HUES6 (cell line): ENCODE data around the gene TMPRSS5.

ENCODE experiments used
- H3K27ac ChIP-seq: 2 replicates; pipeline ENCODE4 v1.7.0; 2013; ENCODE audit warnings: low read depth, mild to moderate bottlenecking, low read length, inconsistent platforms
- H3K27me3 ChIP-seq: 2 replicates; pipeline ENCODE4 v1.6.1; 2013; ENCODE audit warnings: low read length; ENCODE audit not compliant: control insufficient read depth, insufficient read depth
- H3K36me3 ChIP-seq: 2 replicates; pipeline ENCODE4 v1.6.1; 2013; ENCODE audit warnings: low read length; ENCODE audit not compliant: control insufficient read depth, insufficient read depth
- H3K4me1 ChIP-seq: 2 replicates; pipeline ENCODE4 v1.6.1; 2013; ENCODE audit warnings: low read length; ENCODE audit not compliant: control insufficient read depth, insufficient read depth
- H3K4me3 ChIP-seq: 2 replicates; pipeline ENCODE4 v1.5.1; 2013; ENCODE audit warnings: low read depth, low read length
- H3K9ac ChIP-seq: one replicate; pipeline ENCODE4 v1.6.1; 2013; ENCODE audit warnings: mild to moderate bottlenecking, low read length
- H3K9me3 ChIP-seq: 2 replicates; pipeline ENCODE4 v1.6.1; 2013; ENCODE audit warnings: low read depth, low read length; ENCODE audit not compliant: control insufficient read depth, insufficient read depth

The TMPRSS5 gene

GRCh38 chr11:113705871-113706655, at the start of gene TMPRSS5:
Gene TMPRSS5, minus strand, starts transcription at chr11:113706308. Its CDS starts 84 bp downstream, at chr11:113706224.
- Histone ChIP-seq H3K4me1 (peaks cover 8% of the 10 kb centered on the region; the same call in 1 of the 2 replicates), H3K9ac (no peak within 1 kb of the TSS), H3K4me3 (no peak within 1 kb of the TSS), H3K9me3 (peaks cover 13% of the 10 kb centered on the region), H3K36me3 (no peaks in the 10 kb centered on the region), H3K27me3 (no peaks in the 10 kb centered on the region), H3K27ac (no peak within 1 kb of the TSS)

GRCh38 chr11:113752932-113753331, 46.8 kb upstream of the TMPRSS5 start:
- H3K9me3 ChIP-seq, result no peaks in the 10 kb centered on the region
- H3K27me3 ChIP-seq, result no peaks in the 10 kb centered on the region
- H3K4me1 ChIP-seq, result no peaks in the 10 kb centered on the region
- H3K4me3 ChIP-seq, result no peak overlapping the region
- peaks cover 61% of the 10 kb centered on the region for H3K36me3 ChIP-seq
- no peak overlapping the region for H3K27ac ChIP-seq
- H3K9ac ChIP-seq, result no peak overlapping the region

GRCh38 chr11:113736323-113736722, 30.2 kb upstream of the TMPRSS5 start:
- Histone ChIP-seq H3K4me1 (no peaks in the 10 kb centered on the region), H3K27ac (no peak overlapping the region), H3K4me3 (no peak overlapping the region), H3K36me3 (peaks cover 78% of the 10 kb centered on the region), H3K9ac (no peak overlapping the region), H3K9me3 (no peaks in the 10 kb centered on the region), H3K27me3 (no peaks in the 10 kb centered on the region)

- H3K27me3 ChIP-seq, result no peaks in the 10 kb centered on the region
- H3K9ac ChIP-seq, result no peak overlapping the region
- no peak overlapping the region for H3K4me3 ChIP-seq
- H3K36me3 ChIP-seq, result peaks cover 37% of the 10 kb centered on the region
- H3K27ac ChIP-seq, result no peak overlapping the region
- no peaks in the 10 kb centered on the region for H3K4me1 ChIP-seq
- no peaks in the 10 kb centered on the region for H3K9me3 ChIP-seq
Observed at GRCh38 chr11:113732092-113732491, 26.0 kb upstream of the TMPRSS5 start.

GRCh38 chr11:113730887-113731726, 25.0 kb upstream of the TMPRSS5 start:
- Histone ChIP-seq H3K9me3 (no peaks in the 10 kb centered on the region), H3K9ac (no peak overlapping the region), H3K36me3 (peaks cover 28% of the 10 kb centered on the region), H3K4me1 (no peaks in the 10 kb centered on the region), H3K4me3 (no peak overlapping the region), H3K27ac (no peak overlapping the region), H3K27me3 (no peaks in the 10 kb centered on the region)

- H3K9ac ChIP-seq, result no peak overlapping the region
- H3K27me3 ChIP-seq, result no peaks in the 10 kb centered on the region
- H3K4me1 ChIP-seq, result no peaks in the 10 kb centered on the region
- H3K4me3 ChIP-seq, result no peak overlapping the region
- no peak overlapping the region for H3K27ac ChIP-seq
- H3K36me3 ChIP-seq, result peaks cover 20% of the 10 kb centered on the region
- no peaks in the 10 kb centered on the region for H3K9me3 ChIP-seq
Observed at GRCh38 chr11:113729456-113729855, 23.3 kb upstream of the TMPRSS5 start.

GRCh38 chr11:113728814-113729213, 22.7 kb upstream of the TMPRSS5 start:
- Histone ChIP-seq H3K36me3 (peaks cover 13% of the 10 kb centered on the region; the same call in 1 of the 2 replicates), H3K4me3 (no peak overlapping the region), H3K27me3 (no peaks in the 10 kb centered on the region), H3K9me3 (no peaks in the 10 kb centered on the region), H3K4me1 (no peaks in the 10 kb centered on the region), H3K27ac (no peak overlapping the region), H3K9ac (no peak overlapping the region)

- Histone ChIP-seq H3K4me1 (no peaks in the 10 kb centered on the region), H3K9ac (no peak overlapping the region), H3K27ac (no peak overlapping the region), H3K9me3 (no peaks in the 10 kb centered on the region), H3K4me3 (no peak overlapping the region), H3K27me3 (no peaks in the 10 kb centered on the region), H3K36me3 (no peaks in the 10 kb centered on the region)
Observed at GRCh38 chr11:113725913-113726312, 19.8 kb upstream of the TMPRSS5 start.

GRCh38 chr11:113725407-113725806, 19.3 kb upstream of the TMPRSS5 start:
- Histone ChIP-seq H3K27me3 (no peaks in the 10 kb centered on the region), H3K27ac (no peak overlapping the region), H3K4me3 (no peak overlapping the region), H3K9ac (no peak overlapping the region), H3K4me1 (no peaks in the 10 kb centered on the region), H3K36me3 (no peaks in the 10 kb centered on the region), H3K9me3 (no peaks in the 10 kb centered on the region)

GRCh38 chr11:113724778-113725177, 18.7 kb upstream of the TMPRSS5 start:
- H3K9ac ChIP-seq, result no peak overlapping the region
- no peaks in the 10 kb centered on the region for H3K27me3 ChIP-seq
- H3K27ac ChIP-seq, result no peak overlapping the region
- H3K4me3 ChIP-seq, result no peak overlapping the region
- H3K36me3 ChIP-seq, result no peaks in the 10 kb centered on the region
- no peaks in the 10 kb centered on the region for H3K9me3 ChIP-seq
- no peaks in the 10 kb centered on the region for H3K4me1 ChIP-seq

- no peak overlapping the region for H3K4me3 ChIP-seq
- H3K4me1 ChIP-seq, result no peaks in the 10 kb centered on the region
- H3K9ac ChIP-seq, result no peak overlapping the region
- H3K9me3 ChIP-seq, result no peaks in the 10 kb centered on the region
- H3K27ac ChIP-seq, result no peak overlapping the region
- no peaks in the 10 kb centered on the region for H3K27me3 ChIP-seq
- H3K36me3 ChIP-seq, result no peaks in the 10 kb centered on the region
Observed at GRCh38 chr11:113723787-113724186, 17.7 kb upstream of the TMPRSS5 start.
